LNCaP clone FGC (cell line): ENCODE results near the gene MRPL55.

Experiments used
- DNase-seq: peaks from one replicate; pipeline ENCODE4 v3.0.0-alpha.2; 2011; ENCODE audit warnings: low read depth
- H3K4me3 ChIP-seq: 2 replicates; pipeline ENCODE4 v1.5.1; 2011; ENCODE audit warnings: mild to moderate bottlenecking, low read depth, low read length, control low read depth
- CTCF ChIP-seq: IDR thresholded peaks from 2 replicates; pipeline ENCODE4 v1.5.1; 2012; ENCODE audit warnings: mild to moderate bottlenecking; ENCODE audit not compliant: control insufficient read depth, insufficient read depth; ENCODE audit errors: extremely low read depth

The MRPL55 gene

GRCh38 chr1:228139406-228139930 is 30.4 kb upstream of the MRPL55 start:
- TF ChIP-seq CTCF = no peak
- peak overlapping the region; percentile 98 for H3K4me3 ChIP-seq
- DNase-seq = no peak

GRCh38 chr1:228136901-228137300 is 27.8 kb upstream of the MRPL55 start:
- TF ChIP-seq CTCF = no peak
- DNase-seq = no peak
- H3K4me3 ChIP-seq = no peak overlapping the region

- no peak overlapping the region for H3K4me3 ChIP-seq
- TF ChIP-seq CTCF = no peak
- no peak for DNase-seq
Observed at GRCh38 chr1:228134591-228134990, 25.5 kb upstream of the MRPL55 start.

GRCh38 chr1:228131766-228132165 is 22.7 kb upstream of the MRPL55 start:
- H3K4me3 ChIP-seq = no peak overlapping the region
- TF ChIP-seq CTCF = no peak

GRCh38 chr1:228125185-228125584 is 16.1 kb upstream of the MRPL55 start:
- no peak for DNase-seq
- no peak overlapping the region for H3K4me3 ChIP-seq
- no peak for TF ChIP-seq CTCF

More at GRCh38 chr1:228131766-228132165, 22.7 kb upstream of the MRPL55 start:
- no peak for DNase-seq

GRCh38 chr1:228123505-228123904 is 14.4 kb upstream of the MRPL55 start:
- H3K4me3 ChIP-seq = no peak overlapping the region
- TF ChIP-seq CTCF = no peak
- no peak for DNase-seq

- no peak for DNase-seq
- H3K4me3 ChIP-seq = no peak overlapping the region
- TF ChIP-seq CTCF = no peak
Observed at GRCh38 chr1:228122921-228123441, 13.9 kb upstream of the MRPL55 start.
